ENCODE data around the gene ENTHD1.

ENTHD1 gene

DNA sequence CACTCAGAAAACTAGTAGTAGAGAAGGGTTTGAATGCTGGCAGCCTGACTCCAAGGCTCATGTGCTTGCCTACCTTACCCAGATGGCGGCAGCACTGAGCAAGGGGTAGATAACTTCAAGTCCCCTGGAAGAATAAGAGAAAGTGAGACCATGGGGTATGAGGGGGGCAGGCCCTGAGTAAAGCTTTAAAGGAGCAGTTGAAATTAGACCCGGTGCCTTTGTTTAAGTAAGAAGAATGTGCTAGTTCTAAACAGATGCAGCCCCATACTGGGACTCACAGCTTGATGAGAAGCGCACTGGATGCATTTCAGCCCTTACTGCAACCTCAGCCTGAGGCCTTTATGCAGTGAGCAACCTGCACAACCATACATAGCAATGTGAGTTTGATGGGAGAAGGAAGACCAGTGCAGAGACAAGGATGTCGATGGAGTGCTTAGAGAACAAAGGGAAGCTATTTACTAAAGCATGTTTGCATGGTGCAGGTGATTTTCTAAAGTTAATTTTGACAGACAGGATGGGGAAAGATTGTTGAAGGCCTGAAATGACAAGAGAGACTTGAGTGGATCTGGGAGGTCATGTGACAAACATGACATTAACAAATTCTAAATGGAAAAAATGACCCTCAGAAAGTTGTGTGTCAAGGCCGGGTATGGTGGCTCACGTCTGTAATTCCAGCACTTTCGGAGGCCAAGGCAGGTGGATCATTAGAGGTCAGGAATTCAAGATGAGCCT lies 39.5 kb upstream of the ENTHD1 start:
- in situ Hi-C loops (cut with HindIII; ENCODE audit: low pct_unique_long_range_greater_than_20kb, low sequenced_read_pairs), result no loop called here
- peak in 1 of 2 experiments; percentile 56 for DNase-seq (ENCODE audit: low read depth in 1 of 2, low spot score in 1 of 2)
- TF ChIP-seq JUND (IDR thresholded peaks at IDR 0.05; ENCODE audit: low read depth), result no peak

- no peak for TF ChIP-seq JUND (IDR thresholded peaks at IDR 0.05; ENCODE audit: low read depth)
- in situ Hi-C loops (cut with HindIII; ENCODE audit: low pct_unique_long_range_greater_than_20kb, low sequenced_read_pairs), result no loop called here
- no peak for DNase-seq (ENCODE audit: low read depth in 1 of 2, low spot score in 1 of 2)
Measured at GRCh38 chr22:39932166-39932565, 38.6 kb upstream of the ENTHD1 start.

- DNase-seq (ENCODE audit: low read depth in 1 of 2, low spot score in 1 of 2), result no peak
- in situ Hi-C loops (cut with HindIII; ENCODE audit: low pct_unique_long_range_greater_than_20kb, low sequenced_read_pairs), result no loop called here
- TF ChIP-seq JUND (IDR thresholded peaks at IDR 0.05; ENCODE audit: low read depth), result no peak
Measured at GRCh38 chr22:39931251-39931650, 37.7 kb upstream of the ENTHD1 start.

DNA sequence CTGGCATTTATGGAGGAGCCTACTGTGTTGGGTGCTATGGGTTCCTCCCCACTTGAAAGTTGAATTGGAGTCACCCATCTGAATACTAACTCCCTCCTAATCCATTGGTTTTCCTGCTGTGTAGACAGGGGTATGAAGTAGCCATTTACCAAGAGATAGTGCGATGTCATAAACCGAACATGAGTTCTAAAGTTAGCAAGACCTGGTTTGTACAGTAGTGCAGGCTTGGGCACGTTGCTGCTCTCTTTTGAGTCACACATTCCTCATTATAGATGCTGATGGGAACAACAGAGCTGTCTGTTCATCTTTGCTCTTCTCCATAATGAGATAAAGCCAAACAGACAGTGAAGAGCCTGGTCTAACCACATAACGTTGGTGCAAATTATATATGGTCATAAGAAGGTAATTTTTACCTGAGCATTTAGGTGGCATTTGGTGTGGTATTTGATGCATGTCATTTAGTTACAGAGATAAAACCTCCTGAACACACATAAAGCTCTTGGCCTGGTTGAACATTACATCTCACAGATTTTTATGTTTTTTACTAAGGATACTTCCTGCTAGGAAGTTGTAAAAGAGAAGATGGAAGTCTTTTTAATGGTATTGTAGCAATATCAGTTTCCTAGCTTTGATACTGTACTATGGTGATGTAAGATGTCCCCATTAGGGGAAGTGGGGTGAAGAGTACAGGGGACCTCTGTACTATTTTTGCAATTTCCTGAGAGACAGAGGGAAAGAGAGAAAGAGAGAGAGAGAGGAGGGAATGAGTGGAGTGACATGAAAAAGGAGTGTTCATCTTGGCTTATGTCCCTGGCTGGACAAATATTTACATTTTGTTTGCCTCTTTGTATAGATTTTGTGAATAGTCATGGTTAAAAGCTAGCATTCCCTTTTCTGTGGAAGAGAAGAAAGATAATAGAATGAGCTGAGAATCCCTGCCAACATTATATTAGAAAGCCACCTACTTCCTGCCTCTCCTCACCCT lies 35.3 kb upstream of the ENTHD1 start:
- no peak for DNase-seq (ENCODE audit: low read depth in 1 of 2, low spot score in 1 of 2)
- TF ChIP-seq JUND (IDR thresholded peaks at IDR 0.05; ENCODE audit: low read depth), result no peak
- in situ Hi-C loops (cut with HindIII; ENCODE audit: low pct_unique_long_range_greater_than_20kb, low sequenced_read_pairs), result no loop called here

- no peak for TF ChIP-seq JUND (IDR thresholded peaks at IDR 0.05; ENCODE audit: low read depth)
- no peak for DNase-seq (ENCODE audit: low read depth in 1 of 2, low spot score in 1 of 2)
- in situ Hi-C loops (cut with HindIII; ENCODE audit: low pct_unique_long_range_greater_than_20kb, low sequenced_read_pairs), result no loop called here
Measured at GRCh38 chr22:39927544-39927943, 34.0 kb upstream of the ENTHD1 start.

GRCh38 chr22:39926753-39927152 lies 33.2 kb upstream of the ENTHD1 start:
- no peak for TF ChIP-seq JUND (IDR thresholded peaks at IDR 0.05; ENCODE audit: low read depth)
- in situ Hi-C loops (cut with HindIII; ENCODE audit: low pct_unique_long_range_greater_than_20kb, low sequenced_read_pairs), result no loop called here
- DNase-seq (ENCODE audit: low read depth in 1 of 2, low spot score in 1 of 2), result no peak

GRCh38 chr22:39925909-39926679 lies 32.5 kb upstream of the ENTHD1 start:
- in situ Hi-C loops (cut with HindIII; ENCODE audit: low pct_unique_long_range_greater_than_20kb, low sequenced_read_pairs), result no loop called here
- no peak for DNase-seq (ENCODE audit: low read depth in 1 of 2, low spot score in 1 of 2)
- no peak for TF ChIP-seq JUND (IDR thresholded peaks at IDR 0.05; ENCODE audit: low read depth)

DNA sequence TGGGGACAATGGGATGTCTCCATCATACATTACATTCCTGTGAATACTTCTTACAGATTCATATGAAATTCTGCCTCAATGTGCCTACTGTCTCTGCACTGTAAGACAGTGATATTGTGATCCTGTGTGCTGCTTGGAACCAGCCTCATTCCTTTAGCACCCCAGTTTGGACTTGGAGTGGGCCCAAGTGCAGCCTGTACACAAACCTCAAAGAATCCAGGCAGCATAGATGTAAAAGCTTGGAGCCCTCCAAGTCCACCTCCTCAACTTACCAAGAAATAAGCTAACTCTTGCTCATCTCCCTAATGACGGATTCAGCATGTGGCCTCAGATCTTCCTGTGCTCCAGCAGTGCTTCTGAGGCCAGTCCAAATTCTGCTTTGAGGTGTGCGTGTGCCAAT lies 31.7 kb upstream of the ENTHD1 start:
- no peak for TF ChIP-seq JUND (IDR thresholded peaks at IDR 0.05; ENCODE audit: low read depth)
- DNase-seq (ENCODE audit: low read depth in 1 of 2, low spot score in 1 of 2), result no peak
- in situ Hi-C loops (cut with HindIII; ENCODE audit: low pct_unique_long_range_greater_than_20kb, low sequenced_read_pairs), result no loop called here

- no peak for DNase-seq (ENCODE audit: low read depth in 1 of 2, low spot score in 1 of 2)
- TF ChIP-seq JUND (IDR thresholded peaks at IDR 0.05; ENCODE audit: low read depth), result no peak
- in situ Hi-C loops (cut with HindIII; ENCODE audit: low pct_unique_long_range_greater_than_20kb, low sequenced_read_pairs), result no loop called here
Measured at GRCh38 chr22:39924286-39924685, 30.7 kb upstream of the ENTHD1 start.

DNA sequence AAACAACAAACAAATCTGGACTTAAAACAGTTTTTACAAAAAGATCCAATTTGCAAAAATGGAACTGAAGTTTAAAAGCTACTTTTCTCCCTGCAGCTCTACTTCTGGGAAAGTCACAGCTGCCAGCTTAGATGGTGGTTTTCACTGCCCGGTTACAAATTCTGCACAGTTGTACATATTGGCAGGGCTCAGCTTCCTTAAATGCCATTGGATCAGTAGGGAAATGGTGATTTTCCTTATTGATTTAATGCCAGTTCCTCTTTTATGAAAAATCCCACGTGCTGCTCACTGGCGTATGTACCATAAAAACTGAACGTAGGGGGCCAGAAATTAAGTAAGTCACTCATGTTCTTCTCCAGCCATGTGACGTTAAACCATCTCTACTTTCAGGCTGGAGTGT lies 30.1 kb upstream of the ENTHD1 start:
- in situ Hi-C loops (cut with HindIII; ENCODE audit: low pct_unique_long_range_greater_than_20kb, low sequenced_read_pairs), result no loop called here
- DNase-seq (ENCODE audit: low read depth in 1 of 2, low spot score in 1 of 2), result no peak
- no peak for TF ChIP-seq JUND (IDR thresholded peaks at IDR 0.05; ENCODE audit: low read depth)

GRCh38 chr22:39920134-39920743 lies 26.7 kb upstream of the ENTHD1 start:
- in situ Hi-C loops (cut with HindIII; ENCODE audit: low pct_unique_long_range_greater_than_20kb, low sequenced_read_pairs), result no loop called here
- no peak for TF ChIP-seq JUND (IDR thresholded peaks at IDR 0.05; ENCODE audit: low read depth)
- no peak for DNase-seq (ENCODE audit: low read depth in 1 of 2, low spot score in 1 of 2)

Data from T47D (cell line).